Measurements from ENCODE around the gene SLC31A1. TPM values are rescaled to one million over a fixed set of nuclear protein-coding genes. Genes with fewer than 3 reads are reported as not detected.

The SLC31A1 gene
- 10 to 100 TPM in 1 of 2 experiments, 1 to 10 TPM in 1; 9.5 to 10.2 TPM for total RNA-seq

- no peaks in the 10 kb centered on the region for H3K9me3 Mint-ChIP-seq (ENCODE audit: insufficient read depth)
- H3K4me3 Mint-ChIP-seq, result peak within 1 kb of the TSS; percentile 88
- ATAC-seq (peak; percentile 96), DNase-seq (peak; percentile 97)
- ChIA-PET CTCF (interaction anchor here (0.8 to 4.9 kb wide), 9 partner anchors 10 to 189 kb away, joined by 3 to 41 read pairs (median 6); partner anchors contain the start of genes ALAD, C9orf43, CDC26 and POLE3), POLR2A (interaction anchor here (0.6 to 3.3 kb wide), 8 partner anchors 11 to 189 kb away, joined by 3 to 27 read pairs (median 4); partner anchors contain the start of genes C9orf43, CDC26, POLE3 and PRPF4)
- H3K4me1 Mint-ChIP-seq (ENCODE audit: low read depth), result peaks cover 37% of the 10 kb centered on the region
- no peaks in the 10 kb centered on the region for H3K27me3 Mint-ChIP-seq (ENCODE audit: low read depth)
- peaks cover 9% of the 10 kb centered on the region for H3K36me3 Mint-ChIP-seq (ENCODE audit: low read depth)
- peak within 1 kb of the TSS; percentile 94 for H3K27ac Mint-ChIP-seq
These were observed at the start of gene SLC31A1, which contains the start of gene FKBP15 for GRCh38 chr9:113221003-113221799. Gene SLC31A1, plus strand, starts transcription at chr9:113221544. Its CDS starts 34,605 bp downstream, at chr9:113256149. Gene FKBP15, minus strand, starts transcription at chr9:113221277. Its CDS starts 34 bp downstream, at chr9:113221243.

GRCh38 chr9:113173341-113173740 lies 48.0 kb upstream of the SLC31A1 start:
- ChIA-PET POLR2A (no interaction called here), CTCF (interaction anchor here (1.0 to 1.5 kb wide), 4 partner anchors 11 to 62 kb away, joined by 3 to 4 read pairs (median 3); no protein-coding TSS in a partner anchor)
- Mint-ChIP-seq H3K36me3 (ENCODE audit: low read depth) (peaks cover 68% of the 10 kb centered on the region), H3K9me3 (ENCODE audit: insufficient read depth) (no peaks in the 10 kb centered on the region), H3K27ac (no peak overlapping the region), H3K4me1 (ENCODE audit: low read depth) (no peaks in the 10 kb centered on the region), H3K4me3 (no peak overlapping the region), H3K27me3 (ENCODE audit: low read depth) (no peaks in the 10 kb centered on the region)
- no peak for ATAC-seq
- no peak for DNase-seq

- DNase-seq (no peak), ATAC-seq (no peak)
- Mint-ChIP-seq H3K36me3 (ENCODE audit: low read depth) (peaks cover 64% of the 10 kb centered on the region), H3K4me3 (no peak overlapping the region), H3K27ac (no peak overlapping the region), H3K9me3 (ENCODE audit: insufficient read depth) (no peaks in the 10 kb centered on the region), H3K27me3 (ENCODE audit: low read depth) (no peaks in the 10 kb centered on the region), H3K4me1 (ENCODE audit: low read depth) (no peaks in the 10 kb centered on the region)
- CTCF ChIA-PET, result no interaction called here
- POLR2A ChIA-PET, result no interaction called here
These were observed 44.5 kb upstream of the SLC31A1 start for GRCh38 chr9:113176803-113177202.

GRCh38 chr9:113177251-113177650 lies 44.1 kb upstream of the SLC31A1 start:
- Mint-ChIP-seq H3K4me1 (ENCODE audit: low read depth) (no peaks in the 10 kb centered on the region), H3K4me3 (no peak overlapping the region), H3K9me3 (ENCODE audit: insufficient read depth) (no peaks in the 10 kb centered on the region), H3K27me3 (ENCODE audit: low read depth) (no peaks in the 10 kb centered on the region), H3K27ac (no peak overlapping the region), H3K36me3 (ENCODE audit: low read depth) (peaks cover 63% of the 10 kb centered on the region)
- ATAC-seq (no peak), DNase-seq (no peak)
- POLR2A ChIA-PET, result no interaction called here
- CTCF ChIA-PET, result no interaction called here

GRCh38 chr9:113178087-113178486 lies 43.3 kb upstream of the SLC31A1 start:
- DNase-seq, result no peak
- Mint-ChIP-seq H3K27ac (no peak overlapping the region), H3K4me3 (no peak overlapping the region), H3K4me1 (ENCODE audit: low read depth) (no peaks in the 10 kb centered on the region), H3K27me3 (ENCODE audit: low read depth) (no peaks in the 10 kb centered on the region), H3K36me3 (ENCODE audit: low read depth) (peaks cover 63% of the 10 kb centered on the region), H3K9me3 (ENCODE audit: insufficient read depth) (no peaks in the 10 kb centered on the region)
- ATAC-seq, result no peak
- ChIA-PET POLR2A (no interaction called here), CTCF (no interaction called here)

- Mint-ChIP-seq H3K27me3 (ENCODE audit: low read depth) (no peaks in the 10 kb centered on the region), H3K36me3 (ENCODE audit: low read depth) (peaks cover 65% of the 10 kb centered on the region), H3K9me3 (ENCODE audit: insufficient read depth) (no peaks in the 10 kb centered on the region), H3K4me1 (ENCODE audit: low read depth) (no peaks in the 10 kb centered on the region), H3K27ac (no peak overlapping the region), H3K4me3 (no peak overlapping the region)
- CTCF ChIA-PET, result interaction anchor here (1.0 to 1.6 kb wide), 3 partner anchors 24 to 221 kb away, joined by 3 to 4 read pairs (median 3); partner anchors contain the start of gene ALAD
- DNase-seq (no peak), ATAC-seq (no peak)
- POLR2A ChIA-PET, result no interaction called here
These were observed 41.5 kb upstream of the SLC31A1 start for GRCh38 chr9:113179839-113180238.

- ATAC-seq (no peak), DNase-seq (no peak)
- H3K4me3 Mint-ChIP-seq, result no peak overlapping the region
- H3K4me1 Mint-ChIP-seq (ENCODE audit: low read depth), result no peaks in the 10 kb centered on the region
- H3K36me3 Mint-ChIP-seq (ENCODE audit: low read depth), result peaks cover 70% of the 10 kb centered on the region
- CTCF ChIA-PET, result no interaction called here
- no peaks in the 10 kb centered on the region for H3K27me3 Mint-ChIP-seq (ENCODE audit: low read depth)
- no peak overlapping the region for H3K27ac Mint-ChIP-seq
- H3K9me3 Mint-ChIP-seq (ENCODE audit: insufficient read depth), result no peaks in the 10 kb centered on the region
- POLR2A ChIA-PET, result no interaction called here
These were observed 40.2 kb upstream of the SLC31A1 start for GRCh38 chr9:113181165-113181564.

- Mint-ChIP-seq H3K36me3 (ENCODE audit: low read depth) (peaks cover 70% of the 10 kb centered on the region), H3K27me3 (ENCODE audit: low read depth) (no peaks in the 10 kb centered on the region), H3K4me3 (no peak overlapping the region), H3K9me3 (ENCODE audit: insufficient read depth) (no peaks in the 10 kb centered on the region), H3K27ac (no peak overlapping the region), H3K4me1 (ENCODE audit: low read depth) (peaks cover 7% of the 10 kb centered on the region)
- ChIA-PET POLR2A (no interaction called here), CTCF (interaction anchor here (0.9 kb wide), 1 partner anchor 11 kb away, joined by 3 read pairs; no protein-coding TSS in a partner anchor)
- no peak for DNase-seq
- ATAC-seq, result no peak
These were observed 37.3 kb upstream of the SLC31A1 start for GRCh38 chr9:113183956-113184488.

GRCh38 chr9:113184539-113184938 lies 36.8 kb upstream of the SLC31A1 start:
- H3K27ac Mint-ChIP-seq, result no peak overlapping the region
- no peaks in the 10 kb centered on the region for H3K9me3 Mint-ChIP-seq (ENCODE audit: insufficient read depth)
- H3K36me3 Mint-ChIP-seq (ENCODE audit: low read depth), result peaks cover 68% of the 10 kb centered on the region
- no peak for DNase-seq
- CTCF ChIA-PET, result interaction anchor here (0.9 kb wide), 1 partner anchor 11 kb away, joined by 3 read pairs; no protein-coding TSS in a partner anchor
- peaks cover 7% of the 10 kb centered on the region for H3K4me1 Mint-ChIP-seq (ENCODE audit: low read depth)
- ATAC-seq, result no peak
- no peak overlapping the region for H3K4me3 Mint-ChIP-seq
- no peaks in the 10 kb centered on the region for H3K27me3 Mint-ChIP-seq (ENCODE audit: low read depth)
- POLR2A ChIA-PET, result no interaction called here

GRCh38 chr9:113185271-113185670 lies 36.1 kb upstream of the SLC31A1 start:
- H3K27me3 Mint-ChIP-seq (ENCODE audit: low read depth), result no peaks in the 10 kb centered on the region
- H3K4me3 Mint-ChIP-seq, result no peak overlapping the region
- no peak overlapping the region for H3K27ac Mint-ChIP-seq
- H3K9me3 Mint-ChIP-seq (ENCODE audit: insufficient read depth), result no peaks in the 10 kb centered on the region
- ChIA-PET POLR2A (no interaction called here), CTCF (interaction anchor here (1.2 kb wide), 1 partner anchor 90 kb away, joined by 4 read pairs; the partner anchor contains the start of gene CDC26)
- ATAC-seq (no peak), DNase-seq (no peak)
- H3K36me3 Mint-ChIP-seq (ENCODE audit: low read depth), result peaks cover 71% of the 10 kb centered on the region
- H3K4me1 Mint-ChIP-seq (ENCODE audit: low read depth), result peaks cover 7% of the 10 kb centered on the region

- Mint-ChIP-seq H3K9me3 (ENCODE audit: insufficient read depth) (no peaks in the 10 kb centered on the region), H3K27me3 (ENCODE audit: low read depth) (no peaks in the 10 kb centered on the region), H3K4me3 (no peak overlapping the region), H3K36me3 (ENCODE audit: low read depth) (peaks cover 67% of the 10 kb centered on the region), H3K4me1 (ENCODE audit: low read depth) (peaks cover 7% of the 10 kb centered on the region), H3K27ac (no peak overlapping the region)
- no peak for DNase-seq
- ATAC-seq, result no peak
- ChIA-PET POLR2A (interaction anchor here (0.6 kb wide), 1 partner anchor 35 kb away, joined by 3 read pairs; the partner anchor contains the start of gene SLC31A1), CTCF (interaction anchor here (1.0 to 1.2 kb wide), 2 partner anchors 74 to 89 kb away, joined by 4 to 5 read pairs; partner anchors contain the start of gene CDC26)
These were observed 35.1 kb upstream of the SLC31A1 start for GRCh38 chr9:113186137-113186755.

All from activated CD8-positive, alpha-beta T cell treated with anti-CD3 and anti-CD28 coated beads, Interleukin-2, amount 10 ng/mL, durations not matched to agents 7 days and 5 days (primary cell).